HG02571 (cell line): ENCODE data around the gene DUOX2.
"Not testable (repeated sequence)": the region's sequence is repeated elsewhere in the genome, so short reads cannot be mapped to it uniquely, and the experiment has no call there.

Source experiments
- ATAC-seq: cut with Tn5 transposase; IDR thresholded peaks from one replicate; pipeline ENCODE4 v1.9.1; 2021; ENCODE audit warnings: mild to moderate bottlenecking, moderate library complexity; ENCODE audit not compliant: unreplicated experiment

DUOX2 gene

GRCh38 chr15:45120081-45120972 is 6.4 kb upstream of the DUOX2 start:
- no peak for ATAC-seq

GRCh38 chr15:45118996-45119395 is 5.0 kb upstream of the DUOX2 start:
- ATAC-seq = no peak

- peak; percentile 85 for ATAC-seq
Observed at GRCh38 chr15:45118131-45118588, 4.2 kb upstream of the DUOX2 start.

- ATAC-seq = no peak
Observed at GRCh38 chr15:45117308-45118130, 3.5 kb upstream of the DUOX2 start.

- no peak for ATAC-seq
Observed at GRCh38 chr15:45116482-45117307, 2.7 kb upstream of the DUOX2 start.

- ATAC-seq = no peak
Observed at GRCh38 chr15:45116006-45116481, 2.1 kb upstream of the DUOX2 start.

- no peak for ATAC-seq
Observed at GRCh38 chr15:45115312-45115820, 1.4 kb upstream of the DUOX2 start.

GRCh38 chr15:45114751-45115085 is 746 bp upstream of the DUOX2 start:
- ATAC-seq = no peak

GRCh38 chr15:45113380-45113990 is 487 bp downstream of the DUOX2 start:
- no peak for ATAC-seq

- ATAC-seq = no peak
Observed at GRCh38 chr15:45112591-45113379, 1.2 kb downstream of the DUOX2 start.

- no peak for ATAC-seq
Observed at GRCh38 chr15:45112143-45112590, 1.8 kb downstream of the DUOX2 start.

GRCh38 chr15:45111390-45112142 is 2.4 kb downstream of the DUOX2 start:
- ATAC-seq = no peak

- no peak for ATAC-seq
Observed at GRCh38 chr15:45110256-45110820, 3.6 kb downstream of the DUOX2 start.

GRCh38 chr15:45107941-45108630 is 5.9 kb downstream of the DUOX2 start:
- ATAC-seq = no peak

- ATAC-seq = no peak
Observed at GRCh38 chr15:45106002-45106790, 7.8 kb downstream of the DUOX2 start.

- no peak for ATAC-seq
Observed at GRCh38 chr15:45105586-45105985, 8.4 kb downstream of the DUOX2 start.

GRCh38 chr15:45104170-45104569 is 9.8 kb downstream of the DUOX2 start:
- not testable (repeated sequence) for ATAC-seq
